GM21786 (cell line): Measurements from ENCODE around the gene LYSMD2.

ENCODE experiments used
- ATAC-seq: cut with Tn5 transposase; IDR thresholded peaks from one replicate; pipeline ENCODE4 v1.9.1; 2021; ENCODE audit not compliant: unreplicated experiment

The LYSMD2 gene

DNA sequence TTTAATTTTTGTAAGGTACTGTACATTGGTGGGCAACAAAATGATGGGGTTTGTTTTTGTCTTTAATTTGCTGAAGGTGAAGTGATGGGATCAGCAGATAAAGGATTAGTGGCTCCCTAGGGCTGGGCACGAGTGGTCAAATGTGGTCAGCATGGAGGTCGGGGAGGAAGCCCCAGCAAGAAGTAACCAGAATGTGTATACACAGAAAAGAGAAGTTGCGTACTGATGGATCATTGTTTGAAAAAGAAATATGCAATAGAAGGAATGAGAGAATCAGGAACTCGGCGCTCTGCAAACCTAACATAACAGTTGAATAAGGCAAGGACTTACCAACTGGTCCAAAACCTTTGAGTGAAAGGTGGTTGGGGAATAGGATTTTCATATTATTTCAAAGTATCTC, 15.4 kb upstream of the LYSMD2 start:
- no peak for ATAC-seq

GRCh38 chr15:51751697-51752683, 14.5 kb upstream of the LYSMD2 start:
- ATAC-seq = peak; percentile 39

- peak; percentile 64 for ATAC-seq
Observed at GRCh38 chr15:51750792-51751696, 13.6 kb upstream of the LYSMD2 start, which contains the start of gene TMOD2. Gene TMOD2, plus strand, starts transcription at chr15:51751597. Its CDS starts 14,845 bp downstream, at chr15:51766442.

GRCh38 chr15:51750186-51750585, 12.7 kb upstream of the LYSMD2 start:
- ATAC-seq = no peak

- ATAC-seq = no peak
Observed at GRCh38 chr15:51749307-51749706, 11.9 kb upstream of the LYSMD2 start.

GRCh38 chr15:51739061-51739712, 1.7 kb upstream of the LYSMD2 start:
- no peak for ATAC-seq

GRCh38 chr15:51738553-51738952, 1.1 kb upstream of the LYSMD2 start:
- ATAC-seq = no peak

DNA sequence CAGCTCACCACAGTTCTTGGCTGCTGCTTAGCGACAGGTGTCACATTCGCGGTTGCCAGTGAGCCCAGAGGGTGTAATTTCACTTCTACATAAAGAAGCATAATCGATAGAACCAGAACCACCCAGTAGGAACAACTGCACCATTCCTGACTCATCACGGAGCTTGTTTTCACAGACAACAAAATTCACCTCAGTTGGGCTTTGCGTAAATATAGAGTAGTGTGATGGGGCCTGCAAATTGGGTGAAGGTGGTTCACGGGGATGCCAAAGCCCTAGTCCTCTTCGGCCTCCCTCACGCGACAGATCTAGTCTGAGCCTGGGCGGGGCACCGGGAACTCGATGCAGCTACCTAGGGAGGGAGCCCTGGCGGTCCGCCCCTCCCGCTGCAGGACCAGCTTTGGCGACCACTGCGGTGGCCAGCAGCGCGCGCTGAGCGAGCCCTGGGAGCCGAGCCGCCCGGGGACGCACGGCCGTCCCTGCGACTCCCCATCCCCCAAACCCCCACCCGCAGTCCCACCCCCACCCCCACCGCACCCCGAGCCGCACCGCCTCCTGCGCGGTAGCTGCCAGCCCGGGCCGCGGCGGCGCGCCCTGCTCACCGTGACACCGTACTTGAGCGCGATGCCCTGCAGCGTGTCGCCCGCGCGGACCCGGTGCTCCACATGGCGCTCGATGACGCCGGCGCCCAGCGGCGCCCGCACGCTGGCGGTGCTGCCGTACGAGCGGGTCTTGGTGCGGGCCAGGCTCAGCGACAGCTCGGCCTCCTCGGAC, 519 bp downstream of the LYSMD2 start:
- ATAC-seq = peak; percentile 28

DNA sequence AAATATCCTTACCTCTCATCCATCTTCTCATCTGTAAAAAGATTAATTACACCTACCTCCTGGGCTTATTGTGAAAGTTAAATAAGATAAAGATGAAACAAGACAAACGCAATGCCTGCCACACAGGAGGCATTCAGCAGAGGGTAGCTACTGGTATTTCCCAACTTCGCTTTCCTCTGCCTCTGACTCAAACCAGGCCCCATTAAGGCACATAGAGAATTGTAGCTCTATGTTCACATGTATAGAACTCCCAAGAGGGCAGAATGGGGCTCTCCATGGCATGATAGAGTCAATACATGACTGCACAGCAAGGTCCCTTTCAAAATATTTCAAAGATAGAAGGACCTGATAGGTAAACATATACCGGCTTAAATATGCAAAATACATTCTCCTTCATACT, 1.4 kb downstream of the LYSMD2 start:
- ATAC-seq = peak; percentile 32

- peak; percentile 14 for ATAC-seq
Observed at GRCh38 chr15:51735228-51736010, 2.0 kb downstream of the LYSMD2 start.

DNA sequence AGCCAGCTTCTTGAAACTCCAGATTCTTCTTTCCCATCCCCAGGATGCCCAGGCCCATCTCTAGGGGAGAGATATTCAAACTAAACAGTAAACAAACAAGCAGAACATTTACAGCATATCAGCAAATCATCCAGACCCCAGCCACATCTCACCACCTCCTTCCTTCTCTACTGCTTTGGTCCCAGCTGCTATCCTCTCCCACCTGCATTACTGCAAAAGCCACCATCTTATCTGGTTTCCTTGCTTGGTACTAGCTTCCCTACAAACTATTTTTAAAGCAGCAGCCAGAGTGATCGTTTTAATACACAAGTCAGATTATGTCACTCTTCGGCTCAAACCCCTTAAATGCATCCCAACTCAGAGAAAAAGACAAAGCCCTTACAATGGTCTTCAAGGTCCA, 4.8 kb downstream of the LYSMD2 start:
- ATAC-seq = no peak

DNA sequence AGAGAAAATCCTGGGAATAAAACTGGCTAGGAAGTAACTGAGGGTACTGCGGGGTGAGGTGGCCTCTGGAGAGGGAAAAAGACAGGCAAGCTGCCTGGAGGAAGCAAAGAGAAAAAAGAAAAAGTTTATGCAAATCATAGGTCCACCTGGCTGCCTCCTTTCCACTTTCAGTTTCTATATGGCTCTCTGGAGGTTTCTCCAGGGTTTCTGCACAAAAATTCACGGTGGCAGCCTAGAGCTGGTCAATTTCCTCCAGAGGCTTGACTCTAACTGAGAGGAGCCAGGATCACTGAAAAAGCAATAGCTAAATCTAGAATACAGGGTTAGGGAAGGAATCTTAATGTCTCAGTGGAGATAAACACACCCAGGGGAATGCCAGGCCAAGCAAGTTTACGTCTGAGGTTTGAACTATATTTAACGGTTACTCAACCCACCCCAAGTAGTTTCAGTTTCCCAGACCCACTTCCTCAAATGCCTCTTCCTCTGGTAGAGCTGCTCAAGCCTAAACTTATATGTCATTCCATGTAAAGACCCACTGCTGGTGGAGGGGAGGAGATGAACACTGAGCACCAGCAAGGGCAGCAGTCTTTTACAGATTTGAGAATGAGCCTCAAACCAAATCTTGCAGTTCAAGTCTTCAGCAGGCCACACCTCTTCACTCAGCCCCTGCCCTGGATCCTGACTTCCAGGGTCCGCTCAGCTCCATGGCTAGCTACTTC, 5.7 kb downstream of the LYSMD2 start:
- peak; percentile 43 for ATAC-seq

- ATAC-seq = peak; percentile 29
Observed at GRCh38 chr15:51727141-51727897, 10.1 kb downstream of the LYSMD2 start.

DNA sequence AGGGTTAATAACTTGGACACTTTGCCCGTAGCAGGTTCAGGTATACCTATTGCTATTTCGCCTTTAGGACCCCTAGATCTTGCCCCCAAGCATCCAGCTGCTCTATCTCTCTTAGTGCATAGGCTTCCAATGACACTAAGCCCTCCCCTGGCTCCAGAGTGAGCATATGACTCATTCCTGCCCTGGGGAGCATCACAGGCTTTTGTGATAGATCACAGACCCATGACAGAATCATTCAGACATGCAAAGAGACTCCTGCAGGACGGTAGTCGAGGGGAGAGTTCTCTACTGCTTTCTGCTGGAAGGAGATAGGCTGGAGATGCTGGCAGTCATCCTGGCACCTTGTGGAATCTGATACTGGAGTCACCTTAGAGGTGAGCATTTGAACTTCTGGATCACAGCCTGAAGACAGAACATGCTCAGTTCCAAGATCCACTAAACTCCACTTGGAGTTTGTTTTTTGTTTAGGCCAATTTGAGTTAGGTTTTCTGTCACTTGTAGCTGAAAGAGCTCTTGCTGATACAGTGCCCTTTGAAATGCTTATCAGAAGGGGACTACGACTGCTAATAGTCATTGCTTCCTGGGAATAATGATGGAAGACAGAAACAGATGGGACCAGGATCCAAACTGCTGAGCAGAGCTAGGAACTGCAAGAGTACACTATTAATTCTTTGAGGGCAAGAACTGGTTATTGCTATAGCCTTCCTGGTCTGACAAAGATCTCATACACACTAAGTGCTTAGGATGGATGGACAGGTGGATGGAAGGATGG, 11.0 kb downstream of the LYSMD2 start:
- ATAC-seq = peak; percentile 89

DNA sequence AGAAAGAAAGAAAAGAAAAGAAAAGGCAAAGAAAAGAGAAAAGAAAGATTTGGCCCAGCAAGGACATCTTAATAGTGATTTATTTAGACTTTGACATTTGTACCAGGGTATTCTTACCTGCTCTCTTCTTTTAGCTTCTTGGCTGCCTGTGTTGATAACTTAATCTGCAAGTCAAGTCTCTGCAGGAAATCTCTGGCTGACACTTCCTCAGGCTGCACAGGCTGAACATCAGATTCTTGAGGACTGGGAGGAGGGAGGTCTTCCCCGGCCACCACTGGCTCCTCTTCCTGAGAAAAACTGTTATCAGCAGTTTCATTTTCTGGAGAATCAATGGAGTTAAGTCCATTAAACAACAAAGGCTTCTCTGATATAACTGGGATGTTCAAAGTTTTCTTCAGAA, 12.8 kb downstream of the LYSMD2 start:
- ATAC-seq = no peak

DNA sequence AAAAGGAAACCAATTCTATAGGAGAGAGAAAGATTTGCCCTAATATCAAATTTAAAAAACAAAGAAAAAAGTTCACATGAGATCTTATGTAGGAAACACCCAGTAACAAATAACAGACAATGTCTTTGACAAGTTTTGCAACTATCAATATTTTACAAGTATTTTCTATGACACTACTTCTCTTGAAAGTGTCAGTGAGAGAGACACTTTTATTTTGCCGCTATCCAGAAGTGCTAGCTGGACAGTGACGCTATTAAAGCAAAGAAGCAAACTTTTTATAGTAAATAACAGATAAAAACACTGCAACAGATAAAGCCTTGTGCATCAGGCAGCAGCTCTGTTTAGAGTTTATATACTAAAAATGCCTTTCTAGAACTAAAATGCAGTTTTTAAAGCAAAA, 13.3 kb downstream of the LYSMD2 start:
- ATAC-seq = no peak

DNA sequence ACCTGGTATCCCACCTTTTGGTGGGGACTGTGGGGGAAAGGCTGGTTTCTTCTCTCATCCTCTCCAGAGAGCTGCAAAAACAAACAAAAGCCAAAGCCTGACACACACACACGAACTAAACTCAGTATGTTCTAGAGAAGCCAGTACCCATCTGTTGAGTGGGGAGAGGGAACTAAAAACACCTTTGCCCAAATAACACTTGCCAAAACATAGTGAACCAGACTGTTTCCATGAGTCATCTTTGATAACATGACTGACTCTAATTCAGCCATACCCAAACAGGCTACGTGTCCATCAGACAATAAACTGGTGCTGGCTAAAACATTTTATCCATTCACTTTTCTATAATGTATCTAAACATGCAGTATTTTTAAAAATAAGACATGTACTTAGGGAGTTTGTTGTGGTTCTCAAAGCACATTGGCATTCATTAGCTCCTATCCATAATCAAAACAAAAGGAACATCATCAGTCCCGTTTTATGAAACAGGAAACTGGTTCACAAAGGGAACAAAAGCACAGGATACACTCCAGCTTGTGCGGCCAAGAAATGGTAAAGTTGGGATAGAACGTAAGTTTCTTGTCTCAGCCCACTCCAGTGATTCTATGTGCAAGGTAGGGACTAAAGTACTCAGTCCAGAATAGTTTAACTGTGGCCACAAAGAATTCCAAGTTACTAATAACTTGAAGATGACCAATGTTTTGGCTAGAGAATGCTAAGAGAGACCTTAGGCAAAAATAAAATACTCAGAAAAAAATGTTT, 16.1 kb downstream of the LYSMD2 start:
- ATAC-seq = no peak
